CD14-positive monocyte (primary cell): ENCODE measurements around the gene TMSB15C. TPM values are rescaled to one million over a fixed set of nuclear protein-coding genes. Genes with fewer than 3 reads are reported as not detected.

Experiments
- DNase-seq, 3 donors: peaks; one replicate each; pipeline ENCODE4 v3.0.0-alpha.2; 2011 to 2022
- H2AFZ ChIP-seq: 2 replicates; pipeline ENCODE4 v1.6.0; 2012; ENCODE audit warnings: mild to moderate bottlenecking, low read depth, low read length, inconsistent platforms; ENCODE audit not compliant: insufficient read depth, poor library complexity, severe bottlenecking
- H3K27ac ChIP-seq, 2 donors: 1 replicate in 1 of 2; 2 replicates in 1 of 2; pipeline ENCODE4 v1.5.1; 2012 to 2013; ENCODE audit warnings: low read length in 2 of 2, control low read depth in 1 of 2, inconsistent platforms in 1 of 2, low read depth in 1 of 2, mild to moderate bottlenecking in 1 of 2
- H3K27me3 ChIP-seq, 2 donors: one replicate each; pipeline versions ENCODE4 v1.6.0 to v1.6.1; 2011 to 2013; ENCODE audit warnings: low read length in 2 of 2; ENCODE audit not compliant: control insufficient read depth in 2 of 2, insufficient read depth in 2 of 2
- H3K36me3 ChIP-seq, 2 donors: replicated peaks in 1 of 2; 1 replicate in 1 of 2; 2 replicates in 1 of 2; pipeline versions ENCODE4 v1.5.1 to v1.6.1; 2012 to 2013; ENCODE audit warnings: low read length in 2 of 2, control low read depth in 1 of 2, inconsistent platforms in 1 of 2, mild to moderate bottlenecking in 1 of 2; ENCODE audit not compliant: insufficient read depth in 2 of 2, control insufficient read depth in 1 of 2
- H3K4me1 ChIP-seq, 2 donors: 1 replicate in 1 of 2; 2 replicates in 1 of 2; pipeline versions ENCODE4 v1.5.1 to v1.6.1; 2012 to 2013; ENCODE audit warnings: low read length in 2 of 2, control low read depth in 1 of 2, inconsistent platforms in 1 of 2, mild to moderate bottlenecking in 1 of 2, moderate library complexity in 1 of 2; ENCODE audit not compliant: insufficient read depth in 2 of 2, control insufficient read depth in 1 of 2
- H3K4me2 ChIP-seq: replicated peaks from 2 replicates; pipeline ENCODE3; 2012; ENCODE audit warnings: low read length, moderate library complexity, mild to moderate bottlenecking; ENCODE audit not compliant: poor library complexity, severe bottlenecking; ENCODE audit errors: extremely low read depth
- H3K4me3 ChIP-seq, 3 experiments: fragments of 200-600 bp in 1 of 3; sonication (generic) in 1 of 3; replicated peaks in 1 of 3; 1 replicate in 2 of 3; 2 replicates in 1 of 3; pipeline ENCODE4 v1.5.1; 2011 to 2013; ENCODE audit warnings: low read length in 3 of 3, mild to moderate bottlenecking in 3 of 3, control low read depth in 2 of 3, low read depth in 2 of 3, inconsistent platforms in 1 of 3, moderate library complexity in 1 of 3
- H3K79me2 ChIP-seq: 2 replicates; pipeline ENCODE4 v1.6.0; 2012; ENCODE audit warnings: mild to moderate bottlenecking, control low read depth, inconsistent platforms, low read length, moderate library complexity; ENCODE audit not compliant: insufficient read depth
- H3K9ac ChIP-seq: 2 replicates; pipeline ENCODE4 v1.6.0; 2017; ENCODE audit warnings: low read length, mild to moderate bottlenecking; ENCODE audit not compliant: insufficient read depth, poor library complexity, severe bottlenecking
- H3K9me3 ChIP-seq, 2 donors: replicated peaks in 1 of 2; 1 replicate in 1 of 2; 2 replicates in 1 of 2; pipeline versions ENCODE4 v1.5.1 to v1.6.1; 2012 to 2013; ENCODE audit warnings: low read length in 2 of 2, control low read depth in 1 of 2; ENCODE audit not compliant: control insufficient read depth in 1 of 2, insufficient read depth in 1 of 2
- H4K20me1 ChIP-seq: 2 replicates; pipeline ENCODE4 v1.6.0; 2012; ENCODE audit warnings: mild to moderate bottlenecking, low read length, control low read depth, moderate library complexity; ENCODE audit not compliant: insufficient read depth
- H3K27ac Mint-ChIP-seq, 7 donors: one replicate each; pipeline ENCODE4 v1.8.0; 2020; ENCODE audit warnings: mild to moderate bottlenecking in 7 of 7, mixed read lengths in 7 of 7, moderate library complexity in 6 of 7, inconsistent platforms in 2 of 7
- H3K27me3 Mint-ChIP-seq, 3 donors: one replicate each; pipeline ENCODE4 v1.8.0; 2021 to 2022; ENCODE audit warnings: low read depth in 3 of 3, mild to moderate bottlenecking in 3 of 3, mixed read lengths in 3 of 3, moderate library complexity in 3 of 3, inconsistent platforms in 1 of 3
- H3K36me3 Mint-ChIP-seq, 2 donors: one replicate each; pipeline ENCODE4 v1.8.0; 2020; ENCODE audit warnings: mixed read lengths in 2 of 2, inconsistent platforms in 1 of 2, mild to moderate bottlenecking in 1 of 2
- H3K4me1 Mint-ChIP-seq: one replicate; pipeline ENCODE4 v1.8.0; 2020; ENCODE audit warnings: mild to moderate bottlenecking, mixed read lengths
- H3K4me3 Mint-ChIP-seq, 2 donors: one replicate each; pipeline ENCODE4 v1.8.0; 2020; ENCODE audit warnings: mild to moderate bottlenecking in 2 of 2, mixed read lengths in 2 of 2, moderate library complexity in 1 of 2
- H3K9me3 Mint-ChIP-seq, 7 donors: one replicate each; pipeline ENCODE4 v1.8.0; 2020 to 2022; ENCODE audit warnings: mixed read lengths in 7 of 7, mild to moderate bottlenecking in 6 of 7, moderate library complexity in 6 of 7, inconsistent platforms in 2 of 7
- WGBS: methylation state at CpG from one replicate; pipeline ENCODE4 v1.1.5; 2013; ENCODE audit warnings: missing lambda C conversion rate; ENCODE audit not compliant: insufficient coverage; 5-methylcytosine and 5-hydroxymethylcytosine counted together
- intact Hi-C, 2 donors: fragments of 100-400 bp; cut with micrococcal nuclease; formaldehyde crosslinking; loops; one replicate each; pipeline versions ENCODE4 v1.15.0 to v1.15.1; 2023
- polyA plus RNA-seq, 3 donors: library from polyadenylated mRNA; depleted of rRNA in 1 of 3; unstranded in 2 of 3; stranded (reverse) in 1 of 3; fragments of 300-500 nt in 2 of 3; fragments of >200 nt in 1 of 3; fragmentation: Illumina TruSeq in 2 of 3; gene quantifications; 1 replicate in 2 of 3; 2 replicates in 1 of 3; pipeline ENCODE4 v1.2.3, GENCODE V29; 2012 to 2021
- TF ChIP-seq, protein P1 (sequence below): fragments of 200-600 bp; IDR thresholded peaks from one replicate; pipeline ENCODE4 v1.8.0; 2022; ENCODE audit warnings: antibody characterized with exemption, mild to moderate bottlenecking

The TMSB15C gene
- polyA plus RNA-seq, 3 donors, result 0.21 TPM; not detected in 2

- Histone ChIP-seq H3K27me3 (peaks cover 0 to under 1% of the 10 kb centered on the region in 2 donors), H3K4me3 (no peak overlapping the region), H3K9me3 (no peaks in the 10 kb centered on the region), H3K36me3 (no peaks in the 10 kb centered on the region), H2AFZ (no peak overlapping the region), H3K27ac (no peak overlapping the region), H3K4me2 (no peak overlapping the region), H3K4me1 (no peaks in the 10 kb centered on the region), H3K9ac (no peak overlapping the region), H4K20me1 (peaks cover 4% of the 10 kb centered on the region), H3K79me2 (no peaks in the 10 kb centered on the region)
- TF ChIP-seq, protein P1, sequence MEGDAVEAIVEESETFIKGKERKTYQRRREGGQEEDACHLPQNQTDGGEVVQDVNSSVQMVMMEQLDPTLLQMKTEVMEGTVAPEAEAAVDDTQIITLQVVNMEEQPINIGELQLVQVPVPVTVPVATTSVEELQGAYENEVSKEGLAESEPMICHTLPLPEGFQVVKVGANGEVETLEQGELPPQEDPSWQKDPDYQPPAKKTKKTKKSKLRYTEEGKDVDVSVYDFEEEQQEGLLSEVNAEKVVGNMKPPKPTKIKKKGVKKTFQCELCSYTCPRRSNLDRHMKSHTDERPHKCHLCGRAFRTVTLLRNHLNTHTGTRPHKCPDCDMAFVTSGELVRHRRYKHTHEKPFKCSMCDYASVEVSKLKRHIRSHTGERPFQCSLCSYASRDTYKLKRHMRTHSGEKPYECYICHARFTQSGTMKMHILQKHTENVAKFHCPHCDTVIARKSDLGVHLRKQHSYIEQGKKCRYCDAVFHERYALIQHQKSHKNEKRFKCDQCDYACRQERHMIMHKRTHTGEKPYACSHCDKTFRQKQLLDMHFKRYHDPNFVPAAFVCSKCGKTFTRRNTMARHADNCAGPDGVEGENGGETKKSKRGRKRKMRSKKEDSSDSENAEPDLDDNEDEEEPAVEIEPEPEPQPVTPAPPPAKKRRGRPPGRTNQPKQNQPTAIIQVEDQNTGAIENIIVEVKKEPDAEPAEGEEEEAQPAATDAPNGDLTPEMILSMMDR, result no peak
- peaks cover 1 to 5% (median 4%) of the 10 kb centered on the region in 3 donors for H3K27me3 Mint-ChIP-seq
- intact Hi-C loops, result no loop called here
- no peak overlapping the region for H3K4me3 Mint-ChIP-seq
- no CpG with 5 or more reads among the region's 1 CpG for WGBS
- no peak overlapping the region for H3K27ac Mint-ChIP-seq
- DNase-seq, result no peak
- peaks cover 7% of the 10 kb centered on the region for H3K4me1 Mint-ChIP-seq
- H3K9me3 Mint-ChIP-seq, result no peaks in the 10 kb centered on the region
- H3K36me3 Mint-ChIP-seq, result peaks cover 0 to 6% of the 10 kb centered on the region in 2 donors
These were observed 42.7 kb upstream of the TMSB15C start for GRCh38 chrX:104118765-104119164.

DNA sequence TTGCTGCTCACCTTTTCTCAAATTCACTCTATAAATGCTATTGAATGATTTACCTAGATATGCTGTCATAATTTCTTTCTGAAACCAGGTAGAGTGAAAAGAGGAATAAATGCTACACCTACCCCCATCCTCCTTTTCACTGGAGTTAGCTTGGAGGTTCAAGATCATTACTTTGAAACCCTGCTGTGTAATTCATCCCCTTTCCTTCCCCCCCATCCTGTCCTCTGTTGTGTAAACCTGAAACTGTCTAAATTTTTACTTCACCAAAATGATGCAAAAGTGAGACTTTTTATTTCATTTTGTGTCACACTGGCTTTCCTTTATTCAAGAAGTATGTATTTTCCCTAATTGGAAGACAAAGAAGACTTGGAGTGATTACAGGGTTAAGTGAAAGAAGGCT, 41.7 kb upstream of the TMSB15C start:
- peaks cover 6 to 15% (median 6%) of the 10 kb centered on the region in 3 donors for H3K27me3 Mint-ChIP-seq
- no peaks in the 10 kb centered on the region for H3K9me3 ChIP-seq
- H3K36me3 ChIP-seq, result no peaks in the 10 kb centered on the region
- peaks cover 3 to 7% of the 10 kb centered on the region in 2 donors for H3K4me1 ChIP-seq
- no peak for DNase-seq
- peaks cover 0 to 4% of the 10 kb centered on the region in 2 donors for H3K36me3 Mint-ChIP-seq
- no peak overlapping the region for H2AFZ ChIP-seq
- no peak overlapping the region for H3K4me3 Mint-ChIP-seq
- H3K27ac ChIP-seq, result no peak overlapping the region
- H4K20me1 ChIP-seq, result peaks cover 2% of the 10 kb centered on the region
- no peak overlapping the region for H3K4me2 ChIP-seq
- H3K9me3 Mint-ChIP-seq, result peaks cover 0 to 7% (median 0%) of the 10 kb centered on the region in 7 donors
- H3K9ac ChIP-seq, result no peak overlapping the region
- H3K79me2 ChIP-seq, result no peaks in the 10 kb centered on the region
- no peak overlapping the region for H3K27ac Mint-ChIP-seq
- intact Hi-C loops, result no loop called here
- peaks cover 6 to 9% of the 10 kb centered on the region in 2 donors for H3K27me3 ChIP-seq
- TF ChIP-seq, protein P1, result no peak
- H3K4me1 Mint-ChIP-seq, result peaks cover 11% of the 10 kb centered on the region
- H3K4me3 ChIP-seq, result no peak overlapping the region
